Measurements from ENCODE around the gene KRT74.

- TF ChIP-seq EZH2 (IDR thresholded peaks at IDR 0.05; ENCODE audit: borderline replicate concordance, low read length), result no peak
- TF ChIP-seq CTCF (IDR thresholded peaks at IDR 0.05; ENCODE audit: low read length), result no peak
Observed at GRCh38 chr12:52618866-52619265, 45.2 kb upstream of the KRT74 start.

Data from OCI-LY1 (cell line).